HEK293T (cell line): ENCODE results near the gene ADIPOR1.

ENCODE experiments used
- ARNT ChIP-seq: fragments of 450-650 bp; IDR thresholded peaks from 2 replicates; pipeline ENCODE4 v1.6.1; 2017; ENCODE audit warnings: mild to moderate bottlenecking
- ELF4 ChIP-seq: fragments of 450-650 bp; IDR thresholded peaks from 2 replicates; pipeline ENCODE4 v1.6.1; 2017; ENCODE audit warnings: antibody characterized with exemption
- FOXK2 ChIP-seq: fragments of 450-650 bp; IDR thresholded peaks from 2 replicates; pipeline ENCODE4 v1.6.1; 2016; ENCODE audit warnings: mild to moderate bottlenecking
- TF ChIP-seq, protein P1 (sequence below): fragments of 450-650 bp; IDR thresholded peaks from 2 replicates; pipeline ENCODE4 v1.6.1; 2016

DNA sequence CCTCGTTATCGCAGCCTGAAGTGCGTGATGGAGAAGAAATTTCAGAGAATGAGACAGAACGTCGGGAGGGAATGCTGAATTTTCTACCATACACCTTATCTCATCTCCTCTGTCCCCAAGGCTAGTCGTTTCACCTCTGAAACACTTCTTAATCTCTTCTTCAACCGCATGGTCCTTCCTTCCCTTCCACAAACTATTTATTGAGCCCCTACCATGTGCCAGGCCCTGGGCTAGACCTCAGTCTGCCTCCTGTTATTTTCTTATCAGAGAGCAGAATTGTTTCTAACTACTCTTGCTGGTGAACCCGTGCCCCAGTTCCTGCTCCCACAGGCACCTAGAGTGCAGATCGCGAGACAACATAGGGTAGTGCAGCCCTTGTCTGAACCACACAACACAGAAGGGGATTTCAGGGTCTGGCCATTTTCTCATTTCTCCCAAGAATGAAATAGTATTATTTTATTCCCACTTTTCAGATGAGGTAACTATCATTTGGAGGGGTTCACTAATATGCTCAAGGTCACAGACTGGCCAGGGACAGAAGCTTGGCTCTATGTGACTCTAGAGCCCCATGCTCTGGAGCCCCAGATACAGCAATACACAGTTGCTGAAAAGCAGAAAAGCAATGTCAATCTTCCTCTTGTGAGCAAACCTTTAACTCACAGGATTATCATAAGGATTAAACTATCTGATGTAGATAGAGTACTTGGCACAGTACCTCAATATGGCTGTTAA, 598 bp upstream of the ADIPOR1 start:
- TF ChIP-seq, protein P1, sequence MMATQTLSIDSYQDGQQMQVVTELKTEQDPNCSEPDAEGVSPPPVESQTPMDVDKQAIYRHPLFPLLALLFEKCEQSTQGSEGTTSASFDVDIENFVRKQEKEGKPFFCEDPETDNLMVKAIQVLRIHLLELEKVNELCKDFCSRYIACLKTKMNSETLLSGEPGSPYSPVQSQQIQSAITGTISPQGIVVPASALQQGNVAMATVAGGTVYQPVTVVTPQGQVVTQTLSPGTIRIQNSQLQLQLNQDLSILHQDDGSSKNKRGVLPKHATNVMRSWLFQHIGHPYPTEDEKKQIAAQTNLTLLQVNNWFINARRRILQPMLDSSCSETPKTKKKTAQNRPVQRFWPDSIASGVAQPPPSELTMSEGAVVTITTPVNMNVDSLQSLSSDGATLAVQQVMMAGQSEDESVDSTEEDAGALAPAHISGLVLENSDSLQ = no peak
- no peak for TF ChIP-seq FOXK2
- TF ChIP-seq ELF4 = no peak
- TF ChIP-seq ARNT = no peak
